SK-N-SH treated with all-trans-retinoic acid at 6 μM for 48 hours (cell line): ENCODE data around the gene SNAPC3.

Experiments
- ATAC-seq: fragments of 200-7000 bp; cut with Tn5 transposase; 3 replicates; pipeline ENCODE4 v1.9.1; 2020; ENCODE audit warnings: mild to moderate bottlenecking, moderate library complexity
- BACH2 ChIP-seq: fragments of 250-450 bp; sonication (Bioruptor Pico); IDR thresholded peaks from 2 replicates; pipeline ENCODE4 v1.9.0; 2021; ENCODE audit warnings: mild to moderate bottlenecking, borderline replicate concordance
- CSDC2 ChIP-seq: fragments of 250-450 bp; sonication (Bioruptor Pico); IDR thresholded peaks from 2 replicates; pipeline ENCODE4 v1.5.0; 2020; ENCODE audit warnings: mild to moderate bottlenecking, moderate library complexity
- CSRNP3 ChIP-seq: fragments of 250-450 bp; sonication (Bioruptor Pico); IDR thresholded peaks from 2 replicates; pipeline ENCODE4 v1.5.1; 2021; ENCODE audit warnings: mild to moderate bottlenecking, moderate library complexity
- GLIS3 ChIP-seq: fragments of 250-450 bp; sonication (Bioruptor Pico); IDR thresholded peaks from 2 replicates; pipeline ENCODE4 v1.5.0; 2020; ENCODE audit warnings: mild to moderate bottlenecking, moderate library complexity
- ISL1 ChIP-seq: fragments of 250-450 bp; sonication (Bioruptor Pico); IDR thresholded peaks from 2 replicates; pipeline ENCODE4 v2.1.2; 2022; ENCODE audit warnings: mild to moderate bottlenecking, moderate library complexity
- OSR1 ChIP-seq: fragments of 250-450 bp; sonication (Bioruptor Pico); IDR thresholded peaks from 2 replicates; pipeline ENCODE4 v1.8.0; 2022; ENCODE audit warnings: moderate library complexity, mild to moderate bottlenecking, inconsistent platforms
- POU6F1 ChIP-seq: fragments of 250-450 bp; sonication (Bioruptor Pico); IDR thresholded peaks from 2 replicates; pipeline ENCODE4 v1.8.0; 2021; ENCODE audit warnings: low read depth, mild to moderate bottlenecking, moderate library complexity, borderline replicate concordance
- PPARA ChIP-seq: fragments of 250-450 bp; sonication (Bioruptor Pico); IDR thresholded peaks from 2 replicates; pipeline ENCODE4 v1.5.0; 2020; ENCODE audit warnings: mild to moderate bottlenecking, borderline replicate concordance
- SNAI2 ChIP-seq: fragments of 250-450 bp; sonication (Bioruptor Pico); IDR thresholded peaks from 2 replicates; pipeline ENCODE4 v1.5.0; 2020; ENCODE audit warnings: mild to moderate bottlenecking, moderate library complexity
- TCF4 ChIP-seq: fragments of 250-450 bp; sonication (Bioruptor Pico); IDR thresholded peaks from 2 replicates; pipeline ENCODE4 v1.8.0; 2021; ENCODE audit warnings: mild to moderate bottlenecking, moderate library complexity, borderline replicate concordance
- TOX ChIP-seq: fragments of 250-450 bp; sonication (Bioruptor Pico); IDR thresholded peaks from 2 replicates; pipeline ENCODE4 v1.8.0; 2021; ENCODE audit warnings: mild to moderate bottlenecking, moderate library complexity, borderline replicate concordance
- ZC3H10 ChIP-seq: fragments of 250-450 bp; sonication (Bioruptor Pico); IDR thresholded peaks from 2 replicates; pipeline ENCODE4 v1.5.1; 2021; ENCODE audit warnings: mild to moderate bottlenecking, moderate library complexity
- ZFP3 ChIP-seq: fragments of 250-450 bp; sonication (Bioruptor Pico); IDR thresholded peaks from 2 replicates; pipeline ENCODE4 v1.5.0; 2020; ENCODE audit warnings: mild to moderate bottlenecking, moderate library complexity
- ZFP30 ChIP-seq: fragments of 450-650 bp; formaldehyde crosslinking; IDR thresholded peaks from 2 replicates; pipeline ENCODE4 v1.5.0; 2022; ENCODE audit warnings: mild to moderate bottlenecking, moderate library complexity
- ZNF8 ChIP-seq: fragments of 450-650 bp; formaldehyde crosslinking; IDR thresholded peaks from 2 replicates; pipeline ENCODE4 v1.5.0; 2020; ENCODE audit warnings: mild to moderate bottlenecking, moderate library complexity
- TF ChIP-seq, protein P1 (sequence below): fragments of 250-450 bp; sonication (Bioruptor Pico); IDR thresholded peaks from 2 replicates; pipeline ENCODE4 v1.5.0; 2020; ENCODE audit warnings: mild to moderate bottlenecking, moderate library complexity
- TF ChIP-seq, protein P2 (sequence below): fragments of 250-450 bp; sonication (Bioruptor Pico); IDR thresholded peaks from 2 replicates; pipeline ENCODE4 v1.8.0; 2020; ENCODE audit warnings: mild to moderate bottlenecking, moderate library complexity, borderline replicate concordance
- TF ChIP-seq, protein P3 (sequence below): fragments of 250-450 bp; sonication (Bioruptor Pico); IDR thresholded peaks from 2 replicates; pipeline ENCODE4 v1.5.1; 2020; ENCODE audit warnings: low read depth, mild to moderate bottlenecking, moderate library complexity

Gene SNAPC3

DNA sequence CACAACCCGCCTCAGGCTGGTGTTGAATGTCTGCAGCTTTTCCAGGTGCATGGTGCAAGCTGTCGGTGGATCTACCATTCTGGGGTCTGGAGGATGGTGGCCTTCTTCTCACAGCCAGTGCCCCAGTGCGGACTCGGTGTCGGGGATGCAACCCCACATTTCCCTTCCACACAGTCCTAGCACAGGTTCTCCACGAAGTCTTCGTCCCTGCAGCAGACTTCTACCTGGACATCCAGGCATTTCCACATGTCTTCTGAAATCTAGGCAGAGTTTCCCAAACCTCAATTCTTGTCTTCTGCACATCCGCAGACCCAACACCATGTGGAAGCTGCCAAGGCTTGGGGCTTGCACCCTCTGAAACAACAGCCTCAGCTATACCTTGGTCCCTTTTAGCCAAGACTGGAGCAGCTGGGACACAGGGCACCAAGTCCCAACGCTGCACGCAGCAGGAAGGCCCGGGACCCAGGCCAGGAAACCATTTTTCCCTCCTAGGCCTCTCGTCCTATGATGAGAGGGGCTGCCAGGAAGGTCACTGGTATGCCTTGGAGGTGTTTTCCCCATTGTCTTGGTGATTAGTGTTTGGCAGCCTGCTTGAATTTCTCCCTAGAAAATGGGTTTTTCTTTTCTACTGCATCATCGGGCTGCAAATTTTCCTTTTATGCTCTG, 69.9 kb downstream of the SNAPC3 start (continued):
- no peak for TF ChIP-seq BACH2 (CRISPR knock-in tag)
- TF ChIP-seq, protein P1, sequence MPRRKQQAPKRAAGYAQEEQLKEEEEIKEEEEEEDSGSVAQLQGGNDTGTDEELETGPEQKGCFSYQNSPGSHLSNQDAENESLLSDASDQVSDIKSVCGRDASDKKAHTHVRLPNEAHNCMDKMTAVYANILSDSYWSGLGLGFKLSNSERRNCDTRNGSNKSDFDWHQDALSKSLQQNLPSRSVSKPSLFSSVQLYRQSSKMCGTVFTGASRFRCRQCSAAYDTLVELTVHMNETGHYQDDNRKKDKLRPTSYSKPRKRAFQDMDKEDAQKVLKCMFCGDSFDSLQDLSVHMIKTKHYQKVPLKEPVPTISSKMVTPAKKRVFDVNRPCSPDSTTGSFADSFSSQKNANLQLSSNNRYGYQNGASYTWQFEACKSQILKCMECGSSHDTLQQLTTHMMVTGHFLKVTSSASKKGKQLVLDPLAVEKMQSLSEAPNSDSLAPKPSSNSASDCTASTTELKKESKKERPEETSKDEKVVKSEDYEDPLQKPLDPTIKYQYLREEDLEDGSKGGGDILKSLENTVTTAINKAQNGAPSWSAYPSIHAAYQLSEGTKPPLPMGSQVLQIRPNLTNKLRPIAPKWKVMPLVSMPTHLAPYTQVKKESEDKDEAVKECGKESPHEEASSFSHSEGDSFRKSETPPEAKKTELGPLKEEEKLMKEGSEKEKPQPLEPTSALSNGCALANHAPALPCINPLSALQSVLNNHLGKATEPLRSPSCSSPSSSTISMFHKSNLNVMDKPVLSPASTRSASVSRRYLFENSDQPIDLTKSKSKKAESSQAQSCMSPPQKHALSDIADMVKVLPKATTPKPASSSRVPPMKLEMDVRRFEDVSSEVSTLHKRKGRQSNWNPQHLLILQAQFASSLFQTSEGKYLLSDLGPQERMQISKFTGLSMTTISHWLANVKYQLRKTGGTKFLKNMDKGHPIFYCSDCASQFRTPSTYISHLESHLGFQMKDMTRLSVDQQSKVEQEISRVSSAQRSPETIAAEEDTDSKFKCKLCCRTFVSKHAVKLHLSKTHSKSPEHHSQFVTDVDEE (CRISPR knock-in tag): no peak
- TF ChIP-seq TCF4: no peak
- TF ChIP-seq ZNF8 (CRISPR knock-in tag): no peak

GRCh38 chr9:15498246-15498995, 75.7 kb downstream of the SNAPC3 start:
- TF ChIP-seq SNAI2: no peak
- no peak for TF ChIP-seq TOX
- TF ChIP-seq GLIS3 (CRISPR knock-in tag): no peak
- TF ChIP-seq TCF4: no peak
- TF ChIP-seq POU6F1 (CRISPR knock-in tag): no peak
- TF ChIP-seq, protein P2, sequence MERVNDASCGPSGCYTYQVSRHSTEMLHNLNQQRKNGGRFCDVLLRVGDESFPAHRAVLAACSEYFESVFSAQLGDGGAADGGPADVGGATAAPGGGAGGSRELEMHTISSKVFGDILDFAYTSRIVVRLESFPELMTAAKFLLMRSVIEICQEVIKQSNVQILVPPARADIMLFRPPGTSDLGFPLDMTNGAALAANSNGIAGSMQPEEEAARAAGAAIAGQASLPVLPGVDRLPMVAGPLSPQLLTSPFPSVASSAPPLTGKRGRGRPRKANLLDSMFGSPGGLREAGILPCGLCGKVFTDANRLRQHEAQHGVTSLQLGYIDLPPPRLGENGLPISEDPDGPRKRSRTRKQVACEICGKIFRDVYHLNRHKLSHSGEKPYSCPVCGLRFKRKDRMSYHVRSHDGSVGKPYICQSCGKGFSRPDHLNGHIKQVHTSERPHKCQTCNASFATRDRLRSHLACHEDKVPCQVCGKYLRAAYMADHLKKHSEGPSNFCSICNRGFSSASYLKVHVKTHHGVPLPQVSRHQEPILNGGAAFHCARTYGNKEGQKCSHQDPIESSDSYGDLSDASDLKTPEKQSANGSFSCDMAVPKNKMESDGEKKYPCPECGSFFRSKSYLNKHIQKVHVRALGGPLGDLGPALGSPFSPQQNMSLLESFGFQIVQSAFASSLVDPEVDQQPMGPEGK (CRISPR knock-in tag): no peak
- TF ChIP-seq OSR1 (CRISPR knock-in tag): no peak
- no peak for TF ChIP-seq CSRNP3
- TF ChIP-seq ZFP3 (CRISPR knock-in tag): no peak
- no peak for TF ChIP-seq ISL1 (CRISPR knock-in tag)
- no peak for TF ChIP-seq ZC3H10 (CRISPR knock-in tag)
- no peak for TF ChIP-seq PPARA (CRISPR knock-in tag)
- TF ChIP-seq CSDC2 (CRISPR knock-in tag): no peak
- TF ChIP-seq ZFP30: no peak
- TF ChIP-seq, protein P3, sequence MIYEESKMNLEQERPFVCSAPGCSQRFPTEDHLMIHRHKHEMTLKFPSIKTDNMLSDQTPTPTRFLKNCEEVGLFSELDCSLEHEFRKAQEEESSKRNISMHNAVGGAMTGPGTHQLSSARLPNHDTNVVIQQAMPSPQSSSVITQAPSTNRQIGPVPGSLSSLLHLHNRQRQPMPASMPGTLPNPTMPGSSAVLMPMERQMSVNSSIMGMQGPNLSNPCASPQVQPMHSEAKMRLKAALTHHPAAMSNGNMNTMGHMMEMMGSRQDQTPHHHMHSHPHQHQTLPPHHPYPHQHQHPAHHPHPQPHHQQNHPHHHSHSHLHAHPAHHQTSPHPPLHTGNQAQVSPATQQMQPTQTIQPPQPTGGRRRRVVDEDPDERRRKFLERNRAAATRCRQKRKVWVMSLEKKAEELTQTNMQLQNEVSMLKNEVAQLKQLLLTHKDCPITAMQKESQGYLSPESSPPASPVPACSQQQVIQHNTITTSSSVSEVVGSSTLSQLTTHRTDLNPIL (CRISPR knock-in tag): no peak
- TF ChIP-seq BACH2 (CRISPR knock-in tag): no peak
- TF ChIP-seq, protein P1 (CRISPR knock-in tag): no peak
- peak; percentile 56; the same call in 2 of the 3 replicates for ATAC-seq
